ENCODE measurements around the gene SLC9A9. TPM values are rescaled to one million over a fixed set of nuclear protein-coding genes. Genes with fewer than 3 reads are reported as not detected.

Gene SLC9A9
- total and polyA plus RNA-seq, 10 of the 15 experiments (the other 5 are each of a cell fraction or from before 2014, with no cell fraction given): 3.5 to 14.2 (median 9.3) TPM

GRCh38 chr3:143855183-143855582 is 6.9 kb upstream of the SLC9A9 start:
- DNase-seq (ENCODE audit: low read depth, low spot score) (no peak), ATAC-seq (no peak), FAIRE-seq (no peak)
- no peaks in the 10 kb centered on the region for H4K20me1 ChIP-seq (ENCODE audit: control insufficient read depth, insufficient read depth)
- RAD21 ChIA-PET (ENCODE audit: unreplicated experiment): no interaction called here
- no peaks in the 10 kb centered on the region; the same call in 2 of the 3 replicates for H3K9me3 ChIP-seq (replicated peaks; ENCODE audit: control insufficient read depth, insufficient read depth, low read length)
- TF ChIP-seq KDM1A (IDR thresholded peaks at IDR 0.05; ENCODE audit: borderline replicate concordance) (no peak), BMI1 (IDR thresholded peaks at IDR 0.05; ENCODE audit: borderline replicate concordance) (no peak), CBFB (IDR thresholded peaks at IDR 0.05; ENCODE audit: low read depth) (no peak), POLR2A (IDR thresholded peaks at IDR 0.05; ENCODE audit: low read depth, low read length) (no peak), SIN3A (IDR thresholded peaks at IDR 0.05; ENCODE audit: low read depth, low read length) (no peak), IKZF2 (IDR thresholded peaks at IDR 0.05) (no peak), RCOR1 (conservative IDR thresholded peaks at IDR 0.05; ENCODE audit: low read depth, low read length) (no peak), ZNF384 (IDR thresholded peaks at IDR 0.05; ENCODE audit: borderline replicate concordance, low read depth, low read length) (no peak)
- TF ChIP-seq, protein P1, sequence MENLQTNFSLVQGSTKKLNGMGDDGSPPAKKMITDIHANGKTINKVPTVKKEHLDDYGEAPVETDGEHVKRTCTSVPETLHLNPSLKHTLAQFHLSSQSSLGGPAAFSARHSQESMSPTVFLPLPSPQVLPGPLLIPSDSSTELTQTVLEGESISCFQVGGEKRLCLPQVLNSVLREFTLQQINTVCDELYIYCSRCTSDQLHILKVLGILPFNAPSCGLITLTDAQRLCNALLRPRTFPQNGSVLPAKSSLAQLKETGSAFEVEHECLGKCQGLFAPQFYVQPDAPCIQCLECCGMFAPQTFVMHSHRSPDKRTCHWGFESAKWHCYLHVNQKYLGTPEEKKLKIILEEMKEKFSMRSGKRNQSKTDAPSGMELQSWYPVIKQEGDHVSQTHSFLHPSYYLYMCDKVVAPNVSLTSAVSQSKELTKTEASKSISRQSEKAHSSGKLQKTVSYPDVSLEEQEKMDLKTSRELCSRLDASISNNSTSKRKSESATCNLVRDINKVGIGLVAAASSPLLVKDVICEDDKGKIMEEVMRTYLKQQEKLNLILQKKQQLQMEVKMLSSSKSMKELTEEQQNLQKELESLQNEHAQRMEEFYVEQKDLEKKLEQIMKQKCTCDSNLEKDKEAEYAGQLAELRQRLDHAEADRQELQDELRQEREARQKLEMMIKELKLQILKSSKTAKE (IDR thresholded peaks at IDR 0.05; ENCODE audit: low read depth, poor library complexity, severe bottlenecking): no peak
- TF ChIP-seq, protein P2, sequence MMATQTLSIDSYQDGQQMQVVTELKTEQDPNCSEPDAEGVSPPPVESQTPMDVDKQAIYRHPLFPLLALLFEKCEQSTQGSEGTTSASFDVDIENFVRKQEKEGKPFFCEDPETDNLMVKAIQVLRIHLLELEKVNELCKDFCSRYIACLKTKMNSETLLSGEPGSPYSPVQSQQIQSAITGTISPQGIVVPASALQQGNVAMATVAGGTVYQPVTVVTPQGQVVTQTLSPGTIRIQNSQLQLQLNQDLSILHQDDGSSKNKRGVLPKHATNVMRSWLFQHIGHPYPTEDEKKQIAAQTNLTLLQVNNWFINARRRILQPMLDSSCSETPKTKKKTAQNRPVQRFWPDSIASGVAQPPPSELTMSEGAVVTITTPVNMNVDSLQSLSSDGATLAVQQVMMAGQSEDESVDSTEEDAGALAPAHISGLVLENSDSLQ (IDR thresholded peaks at IDR 0.05): no peak
- TF ChIP-seq, protein P3, sequence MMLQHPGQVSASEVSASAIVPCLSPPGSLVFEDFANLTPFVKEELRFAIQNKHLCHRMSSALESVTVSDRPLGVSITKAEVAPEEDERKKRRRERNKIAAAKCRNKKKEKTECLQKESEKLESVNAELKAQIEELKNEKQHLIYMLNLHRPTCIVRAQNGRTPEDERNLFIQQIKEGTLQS (IDR thresholded peaks at IDR 0.05; ENCODE audit: borderline replicate concordance, extremely low read depth, low read depth, low read length): no peak
- TF ChIP-seq, protein P4, sequence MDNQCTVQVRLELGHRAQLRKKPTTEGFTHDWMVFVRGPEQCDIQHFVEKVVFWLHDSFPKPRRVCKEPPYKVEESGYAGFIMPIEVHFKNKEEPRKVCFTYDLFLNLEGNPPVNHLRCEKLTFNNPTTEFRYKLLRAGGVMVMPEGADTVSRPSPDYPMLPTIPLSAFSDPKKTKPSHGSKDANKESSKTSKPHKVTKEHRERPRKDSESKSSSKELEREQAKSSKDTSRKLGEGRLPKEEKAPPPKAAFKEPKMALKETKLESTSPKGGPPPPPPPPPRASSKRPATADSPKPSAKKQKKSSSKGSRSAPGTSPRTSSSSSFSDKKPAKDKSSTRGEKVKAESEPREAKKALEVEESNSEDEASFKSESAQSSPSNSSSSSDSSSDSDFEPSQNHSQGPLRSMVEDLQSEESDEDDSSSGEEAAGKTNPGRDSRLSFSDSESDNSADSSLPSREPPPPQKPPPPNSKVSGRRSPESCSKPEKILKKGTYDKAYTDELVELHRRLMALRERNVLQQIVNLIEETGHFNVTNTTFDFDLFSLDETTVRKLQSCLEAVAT (IDR thresholded peaks at IDR 0.05): no peak
- no peak overlapping the region; the same call in 1 of the 2 replicates for H2AFZ ChIP-seq (ENCODE audit: control insufficient read depth, low read depth, low read length)
- POLR2A ChIA-PET: no interaction called here
- SMC1A ChIA-PET (ENCODE audit: uncharacterized antibody, unreplicated experiment): interaction anchor here (1.4 kb wide), 1 partner anchor 12 kb away, joined by 3 read pairs; no protein-coding TSS in a partner anchor
- no peak overlapping the region for H3K4me3 ChIP-seq
- CTCF ChIA-PET: no interaction called here
- H3K9ac ChIP-seq (ENCODE audit: control insufficient read depth, insufficient read depth, low read length): no peak overlapping the region
- no peaks in the 10 kb centered on the region for H3K27me3 ChIP-seq (replicated peaks in 1 of 2; ENCODE audit: control insufficient read depth in 2 of 2, insufficient read depth in 2 of 2, low read length in 1 of 2)
- no peaks in the 10 kb centered on the region for H3K79me2 ChIP-seq (ENCODE audit: control insufficient read depth, insufficient read depth, low read length)
- intact Hi-C loops (cut with micrococcal nuclease; ENCODE audit: unreplicated experiment): no loop called here
- in situ Hi-C loops (cut with MboI): no loop called here
- 79% methylated on average over 3 of the region's 3 CpGs for WGBS (ENCODE audit: insufficient coverage, insufficient replicate concordance, low lambda C conversion rate, missing lambda C conversion rate)
- H3K27ac ChIP-seq (ENCODE audit: control insufficient read depth, insufficient read depth): no peak overlapping the region
- BruUV-seq (replicated peaks): no TSS peak
- peaks cover 12% of the 10 kb centered on the region; the same call in 1 of the 2 replicates for H3K4me1 ChIP-seq (ENCODE audit: control insufficient read depth, insufficient read depth, low read length)
- H3K4me2 ChIP-seq (ENCODE audit: control insufficient read depth, insufficient read depth): no peak overlapping the region
- no peaks in the 10 kb centered on the region for H3K36me3 ChIP-seq (ENCODE audit: control insufficient read depth in 2 of 2, insufficient read depth in 2 of 2, low read length in 1 of 2)
